SU-DHL-6 (cell line): ENCODE data around the gene C1QTNF7.

Source experiments
- H2AFZ ChIP-seq: fragments of 200-600 bp; sonication (generic); 2 replicates; pipeline ENCODE4 v1.6.1; 2014; ENCODE audit warnings: low read depth, mild to moderate bottlenecking, moderate library complexity, mixed read lengths, antibody characterized with exemption, low read length; ENCODE audit not compliant: severe bottlenecking
- H3F3A ChIP-seq: fragments of 200-600 bp; shearing (Covaris generic); 2 replicates; pipeline ENCODE4 v1.6.0; 2016; ENCODE audit warnings: antibody characterized with exemption, mild to moderate bottlenecking; ENCODE audit not compliant: insufficient read depth
- H3K27ac ChIP-seq: fragments of 200-600 bp; sonication (generic); 2 replicates; pipeline ENCODE4 v1.5.1; 2016; ENCODE audit warnings: low read depth, mild to moderate bottlenecking, low read length, moderate library complexity, mixed read lengths
- H3K27me3 ChIP-seq: fragments of 200-600 bp; sonication (generic), shearing (Covaris generic); 2 replicates; pipeline ENCODE4 v1.6.0; 2014; ENCODE audit warnings: mild to moderate bottlenecking, low read length
- H3K36me3 ChIP-seq: fragments of 200-600 bp; sonication (generic); 2 replicates; pipeline ENCODE4 v1.6.1; 2014; ENCODE audit warnings: mild to moderate bottlenecking, low read length, mixed read lengths
- H3K4me2 ChIP-seq: fragments of 300-600, 200-600 bp; shearing (Covaris generic), sonication (generic); 2 replicates; pipeline ENCODE4 v1.6.0; 2014; ENCODE audit warnings: low read length, low read depth, mild to moderate bottlenecking; ENCODE audit not compliant: poor library complexity, severe bottlenecking
- H3K4me3 ChIP-seq: fragments of 200-600 bp; sonication (generic); 2 replicates; pipeline ENCODE4 v1.5.1; 2014; ENCODE audit warnings: antibody characterized with exemption, low read length, mild to moderate bottlenecking, mixed read lengths; ENCODE audit not compliant: insufficient read depth, poor library complexity, severe bottlenecking
- H3K79me2 ChIP-seq: fragments of 200-600 bp; sonication (generic); 2 replicates; pipeline ENCODE4 v1.6.1; 2014; ENCODE audit warnings: mild to moderate bottlenecking, low read length, moderate library complexity; ENCODE audit not compliant: insufficient read depth
- H3K9ac ChIP-seq: fragments of 200-600 bp; sonication (generic); 2 replicates; pipeline ENCODE4 v1.7.0; 2014; ENCODE audit warnings: mild to moderate bottlenecking, low read length
- H3K9me2 ChIP-seq: fragments of 200-600 bp; sonication (generic); replicated peaks from 2 replicates; pipeline ENCODE4 v1.6.1; 2014; ENCODE audit warnings: low read length; ENCODE audit not compliant: insufficient read depth
- H3K9me3 ChIP-seq: fragments of 200-600 bp; sonication (generic); 2 replicates; pipeline ENCODE4 v1.6.1; 2014; ENCODE audit warnings: low read length, mixed read lengths; ENCODE audit not compliant: insufficient read depth
- H4K20me1 ChIP-seq: fragments of 200-600 bp; sonication (generic); 2 replicates; pipeline ENCODE4 v1.6.1; 2014; ENCODE audit warnings: low read depth, mild to moderate bottlenecking, antibody characterized with exemption, low read length, moderate library complexity, mixed read lengths
- CTCF ChIP-seq: fragments of 200-600 bp; sonication (generic); IDR thresholded peaks from one replicate; pipeline ENCODE4 v1.5.1; 2017; ENCODE audit warnings: antibody characterized with exemption, mild to moderate bottlenecking, low read length, moderate library complexity; ENCODE audit not compliant: insufficient read depth, poor library complexity, severe bottlenecking
- EZH2phosphoT487 ChIP-seq: fragments of 200-600 bp; sonication (generic), shearing (Covaris generic); conservative IDR thresholded peaks from 2 replicates; pipeline ENCODE4 v1.6.1; 2018; ENCODE audit warnings: mild to moderate bottlenecking, antibody characterized with exemption, low read length, moderate library complexity, mixed read lengths

The C1QTNF7 gene

GRCh38 chr4:15395311-15395710, 32.5 kb upstream of the C1QTNF7 start:
- no peak overlapping the region for H3K4me2 ChIP-seq
- TF ChIP-seq EZH2phosphoT487, result no peak
- TF ChIP-seq CTCF, result no peak
- H3K79me2 ChIP-seq, result no peaks in the 10 kb centered on the region
- H3K36me3 ChIP-seq, result no peaks in the 10 kb centered on the region
- H2AFZ ChIP-seq, result no peak overlapping the region
- H3K4me3 ChIP-seq, result no peak overlapping the region
- no peaks in the 10 kb centered on the region for H3K9me3 ChIP-seq
- H4K20me1 ChIP-seq, result no peaks in the 10 kb centered on the region
- no peak overlapping the region for H3K27ac ChIP-seq
- no peaks in the 10 kb centered on the region for H3K27me3 ChIP-seq
- no peaks in the 10 kb centered on the region for H3F3A ChIP-seq
- H3K9me2 ChIP-seq, result no peaks in the 10 kb centered on the region
- no peak overlapping the region for H3K9ac ChIP-seq

- Histone ChIP-seq H3K4me3 (no peak overlapping the region), H3K4me2 (no peak overlapping the region), H3F3A (no peaks in the 10 kb centered on the region), H3K9ac (no peak overlapping the region), H3K27me3 (no peaks in the 10 kb centered on the region), H3K79me2 (no peaks in the 10 kb centered on the region), H3K9me3 (no peaks in the 10 kb centered on the region), H3K9me2 (no peaks in the 10 kb centered on the region), H2AFZ (no peak overlapping the region), H4K20me1 (no peaks in the 10 kb centered on the region), H3K36me3 (no peaks in the 10 kb centered on the region), H3K27ac (no peak overlapping the region)
- TF ChIP-seq EZH2phosphoT487, result no peak
- TF ChIP-seq CTCF, result peak; percentile 74
Observed at GRCh38 chr4:15396157-15396800, 31.6 kb upstream of the C1QTNF7 start.

GRCh38 chr4:15398001-15398400, 29.8 kb upstream of the C1QTNF7 start:
- Histone ChIP-seq H3K9ac (no peak overlapping the region), H4K20me1 (no peaks in the 10 kb centered on the region), H3F3A (no peaks in the 10 kb centered on the region), H2AFZ (no peak overlapping the region), H3K4me2 (no peak overlapping the region), H3K36me3 (no peaks in the 10 kb centered on the region), H3K9me2 (no peaks in the 10 kb centered on the region), H3K9me3 (no peaks in the 10 kb centered on the region), H3K27me3 (no peaks in the 10 kb centered on the region), H3K79me2 (no peaks in the 10 kb centered on the region), H3K27ac (no peak overlapping the region), H3K4me3 (no peak overlapping the region)
- no peak for TF ChIP-seq CTCF
- no peak for TF ChIP-seq EZH2phosphoT487
